CD4-positive, CD25-positive, alpha-beta regulatory T cell (primary cell): ENCODE measurements around the gene ZCRB1. TPM values are rescaled to one million over a fixed set of nuclear protein-coding genes. Genes with fewer than 3 reads are reported as not detected.

Experiments used
- ATAC-seq, 2 donors: fragments of 150-1000 bp; cut with Tn5 transposase; one replicate each; pipeline ENCODE4 v1.10.0; 2021; ENCODE audit warnings: low read depth in 2 of 2, moderate number of reproducible peaks in 2 of 2, moderate library complexity in 1 of 2
- DNase-seq, 3 donors: peaks; one replicate each; pipeline versions ENCODE4 v3.0.0 to v3.0.0-alpha.2; 2012 to 2022; ENCODE audit warnings: mixed read lengths in 1 of 3
- H3K27ac ChIP-seq: one replicate; pipeline ENCODE4 v1.7.0; 2013; ENCODE audit warnings: mild to moderate bottlenecking, low read length; ENCODE audit not compliant: insufficient read depth, poor library complexity, severe bottlenecking
- H3K27me3 ChIP-seq: one replicate; pipeline ENCODE4 v1.7.0; 2013; ENCODE audit warnings: low read length; ENCODE audit not compliant: control insufficient read depth, insufficient read depth
- H3K36me3 ChIP-seq: one replicate; pipeline ENCODE4 v1.7.0; 2013; ENCODE audit warnings: mild to moderate bottlenecking, low read length, moderate library complexity; ENCODE audit not compliant: control insufficient read depth, insufficient read depth
- H3K4me1 ChIP-seq: 2 replicates; pipeline ENCODE4 v1.7.0; 2013; ENCODE audit warnings: mild to moderate bottlenecking, low read length; ENCODE audit not compliant: insufficient read depth, control insufficient read depth, poor library complexity, severe bottlenecking
- H3K4me3 ChIP-seq: one replicate; pipeline ENCODE4 v1.7.0; 2013; ENCODE audit warnings: low read depth, mild to moderate bottlenecking, low read length, moderate library complexity
- H3K9me3 ChIP-seq, 2 experiments: 1 replicate in 1 of 2; 2 replicates in 1 of 2; pipeline ENCODE4 v1.7.0; 2013; ENCODE audit warnings: low read length in 2 of 2, mild to moderate bottlenecking in 1 of 2, moderate library complexity in 1 of 2; ENCODE audit not compliant: control insufficient read depth in 2 of 2
- H3K27ac Mint-ChIP-seq, 3 donors: one replicate each; pipeline ENCODE4 v1.8.0; 2020 to 2022; ENCODE audit warnings: mild to moderate bottlenecking in 3 of 3, mixed read lengths in 3 of 3, moderate library complexity in 2 of 3
- H3K27me3 Mint-ChIP-seq: one replicate; pipeline ENCODE4 v1.8.0; 2022; ENCODE audit warnings: mild to moderate bottlenecking, mixed read lengths
- H3K36me3 Mint-ChIP-seq: one replicate; pipeline ENCODE4 v1.8.0; 2020; ENCODE audit warnings: mixed read lengths
- H3K4me1 Mint-ChIP-seq, 4 donors: one replicate each; pipeline ENCODE4 v1.8.0; 2020 to 2022; ENCODE audit warnings: mixed read lengths in 4 of 4, mild to moderate bottlenecking in 1 of 4
- H3K4me3 Mint-ChIP-seq, 4 donors: one replicate each; pipeline ENCODE4 v1.8.0; 2020 to 2022; ENCODE audit warnings: mild to moderate bottlenecking in 4 of 4, mixed read lengths in 4 of 4, moderate library complexity in 3 of 4
- H3K9me3 Mint-ChIP-seq, 7 donors: one replicate each; pipeline ENCODE4 v1.8.0; 2020 to 2022; ENCODE audit warnings: mixed read lengths in 7 of 7, mild to moderate bottlenecking in 3 of 7, moderate library complexity in 2 of 7
- polyA plus RNA-seq, 4 donors: library from polyadenylated mRNA; unstranded; fragments of 300-500 nt; fragmentation: Illumina TruSeq; gene quantifications; one replicate each; pipeline ENCODE4 v1.2.3, GENCODE V29; 2021
- total RNA-seq: library from RNA; stranded (reverse); gene quantifications from one replicate; pipeline ENCODE4 v1.2.3, GENCODE V29; 2022

The ZCRB1 gene
- total and polyA plus RNA-seq, 5 donors from 2014 or later: 36.7 to 150 (median 87.9) TPM

DNA sequence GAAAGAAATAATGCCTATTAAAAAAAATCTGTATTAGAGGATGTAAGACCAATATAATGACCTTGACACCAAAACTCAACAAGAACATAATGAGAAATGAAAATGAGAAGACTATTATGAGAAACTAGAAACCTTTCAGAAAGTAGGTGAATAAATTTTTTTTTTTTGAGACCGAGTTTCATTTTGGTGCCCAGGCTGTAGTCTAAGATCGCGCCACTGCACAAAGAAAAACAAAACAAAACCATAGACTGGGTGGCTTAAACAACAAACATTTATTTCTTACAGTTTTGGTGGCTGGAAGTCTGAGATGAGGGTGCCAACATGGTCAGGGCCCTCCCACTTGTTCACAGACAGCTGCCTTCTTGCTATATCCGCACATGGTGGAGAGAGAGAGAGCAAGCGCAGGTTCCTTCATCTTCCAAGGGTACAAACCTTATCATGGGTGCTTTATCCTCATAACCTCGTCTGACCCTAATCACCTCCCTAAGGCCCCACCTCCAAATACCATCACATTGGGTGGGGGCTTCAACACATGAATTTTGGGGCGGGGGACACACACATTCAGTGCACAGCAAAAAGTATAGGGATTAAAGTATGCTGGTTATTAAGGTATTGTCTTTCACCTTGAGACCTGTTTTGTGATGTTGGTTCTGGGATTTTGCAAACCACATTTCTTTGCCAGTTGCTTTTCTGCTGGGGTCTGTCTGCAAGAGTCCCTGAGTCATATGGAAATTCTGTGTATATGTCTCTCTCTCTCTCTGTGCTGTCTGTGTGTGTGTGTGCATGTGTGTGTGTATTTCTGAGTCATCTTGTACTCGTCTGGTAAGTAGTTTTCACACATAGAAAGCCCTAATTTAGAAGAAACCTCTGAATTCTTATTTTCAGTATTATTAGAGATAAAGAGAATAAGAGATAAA, 26.2 kb downstream of the ZCRB1 start:
- Mint-ChIP-seq H3K9me3 (no peaks in the 10 kb centered on the region), H3K4me1 (peaks cover 2 to 25% (median 16%) of the 10 kb centered on the region in 4 donors), H3K27ac (peak overlapping the region; percentile 53 to 64 (median 58)), H3K36me3 (no peaks in the 10 kb centered on the region), H3K27me3 (peaks cover 5% of the 10 kb centered on the region), H3K4me3 (peak overlapping the region in 3 of 4 donors; percentile 16 to 73 (median 52))
- DNase-seq (peak in 2 of 3 donors; percentile 9 to 61), ATAC-seq (peak in 1 of 2 donors; percentile 62)
- Histone ChIP-seq H3K4me3 (peak overlapping the region; percentile 64), H3K9me3 (no peaks in the 10 kb centered on the region), H3K4me1 (peaks cover 6% of the 10 kb centered on the region), H3K27me3 (no peaks in the 10 kb centered on the region), H3K27ac (no peak overlapping the region), H3K36me3 (no peaks in the 10 kb centered on the region)

GRCh38 chr12:42298887-42299286, 27.0 kb downstream of the ZCRB1 start:
- DNase-seq (no peak), ATAC-seq (no peak)
- Histone ChIP-seq H3K4me3 (no peak overlapping the region), H3K36me3 (no peaks in the 10 kb centered on the region), H3K27ac (no peak overlapping the region), H3K9me3 (no peaks in the 10 kb centered on the region), H3K4me1 (peaks cover 6% of the 10 kb centered on the region), H3K27me3 (no peaks in the 10 kb centered on the region)
- Mint-ChIP-seq H3K4me1 (peaks cover 2 to 25% (median 16%) of the 10 kb centered on the region in 4 donors), H3K27me3 (peaks cover 5% of the 10 kb centered on the region), H3K36me3 (no peaks in the 10 kb centered on the region), H3K4me3 (no peak overlapping the region), H3K9me3 (no peaks in the 10 kb centered on the region), H3K27ac (peak overlapping the region in 1 of 3 donors; percentile 22)

GRCh38 chr12:42296503-42297109, 29.3 kb downstream of the ZCRB1 start:
- Mint-ChIP-seq H3K27ac (no peak overlapping the region), H3K36me3 (no peaks in the 10 kb centered on the region), H3K9me3 (peaks cover 0 to 1% (median 0%) of the 10 kb centered on the region in 7 donors), H3K27me3 (peaks cover 5% of the 10 kb centered on the region), H3K4me1 (peaks cover 2 to 25% (median 16%) of the 10 kb centered on the region in 4 donors), H3K4me3 (no peak overlapping the region)
- DNase-seq: peak in 2 of 3 donors; percentile 10 to 60
- Histone ChIP-seq H3K36me3 (no peaks in the 10 kb centered on the region), H3K4me1 (peaks cover 6% of the 10 kb centered on the region), H3K27ac (no peak overlapping the region), H3K9me3 (no peaks in the 10 kb centered on the region), H3K27me3 (no peaks in the 10 kb centered on the region), H3K4me3 (no peak overlapping the region)
- ATAC-seq: no peak

- Mint-ChIP-seq H3K27me3 (no peaks in the 10 kb centered on the region), H3K4me1 (no peaks in the 10 kb centered on the region), H3K27ac (no peak overlapping the region), H3K9me3 (peaks cover 0 to 1% (median 0%) of the 10 kb centered on the region in 7 donors), H3K36me3 (no peaks in the 10 kb centered on the region), H3K4me3 (no peak overlapping the region)
- no peak overlapping the region for H3K4me3 ChIP-seq
- H3K27ac ChIP-seq: no peak overlapping the region
- ATAC-seq: no peak
- H3K4me1 ChIP-seq: no peaks in the 10 kb centered on the region
- H3K27me3 ChIP-seq: no peaks in the 10 kb centered on the region
- H3K9me3 ChIP-seq: no peaks in the 10 kb centered on the region
- no peak for DNase-seq
- H3K36me3 ChIP-seq: no peaks in the 10 kb centered on the region
Observed at GRCh38 chr12:42291680-42292079, 34.2 kb downstream of the ZCRB1 start.

GRCh38 chr12:42288544-42288943, 37.4 kb downstream of the ZCRB1 start:
- Histone ChIP-seq H3K4me3 (no peak overlapping the region), H3K36me3 (no peaks in the 10 kb centered on the region), H3K27ac (no peak overlapping the region), H3K4me1 (no peaks in the 10 kb centered on the region), H3K9me3 (no peaks in the 10 kb centered on the region), H3K27me3 (no peaks in the 10 kb centered on the region)
- no peaks in the 10 kb centered on the region for H3K27me3 Mint-ChIP-seq
- peaks cover 0 to 1% (median 0%) of the 10 kb centered on the region in 7 donors for H3K9me3 Mint-ChIP-seq
- no peak overlapping the region for H3K27ac Mint-ChIP-seq
- no peaks in the 10 kb centered on the region for H3K36me3 Mint-ChIP-seq
- no peak for ATAC-seq
- no peak for DNase-seq
- H3K4me1 Mint-ChIP-seq: peaks cover 0 to 2% (median 0%) of the 10 kb centered on the region in 4 donors
- no peak overlapping the region for H3K4me3 Mint-ChIP-seq

GRCh38 chr12:42286741-42287140, 39.2 kb downstream of the ZCRB1 start:
- Mint-ChIP-seq H3K36me3 (no peaks in the 10 kb centered on the region), H3K27me3 (no peaks in the 10 kb centered on the region), H3K4me3 (no peak overlapping the region), H3K4me1 (peaks cover 0 to 2% (median 0%) of the 10 kb centered on the region in 4 donors), H3K9me3 (peaks cover 0 to 3% (median 0%) of the 10 kb centered on the region in 7 donors), H3K27ac (no peak overlapping the region)
- Histone ChIP-seq H3K4me3 (no peak overlapping the region), H3K27ac (no peak overlapping the region), H3K9me3 (no peaks in the 10 kb centered on the region), H3K36me3 (no peaks in the 10 kb centered on the region), H3K4me1 (no peaks in the 10 kb centered on the region), H3K27me3 (no peaks in the 10 kb centered on the region)
- no peak for ATAC-seq
- DNase-seq: no peak

GRCh38 chr12:42285431-42285830, 40.5 kb downstream of the ZCRB1 start:
- ATAC-seq (no peak), DNase-seq (no peak)
- Mint-ChIP-seq H3K27ac (no peak overlapping the region), H3K27me3 (peaks cover under 1% of the 10 kb centered on the region), H3K4me3 (no peak overlapping the region), H3K36me3 (no peaks in the 10 kb centered on the region), H3K9me3 (peaks cover 0 to 3% (median 0%) of the 10 kb centered on the region in 7 donors), H3K4me1 (peaks cover 0 to 2% (median 0%) of the 10 kb centered on the region in 4 donors)
- Histone ChIP-seq H3K27ac (no peak overlapping the region), H3K27me3 (peaks cover 3% of the 10 kb centered on the region), H3K36me3 (no peaks in the 10 kb centered on the region), H3K4me3 (no peak overlapping the region), H3K4me1 (no peaks in the 10 kb centered on the region), H3K9me3 (no peaks in the 10 kb centered on the region)
